Peyer's patch (tissue), 4 donors: ENCODE measurements around the gene IL17REL. TPM values are rescaled to one million over a fixed set of nuclear protein-coding genes. Genes with fewer than 3 reads are reported as not detected.

Experiments used
- DNase-seq, 3 donors: peaks; one replicate each; pipeline ENCODE4 v3.0.0-alpha.2; 2017 to 2019
- H3K27ac ChIP-seq, 4 donors: fragments of 200-600 bp; sonication (generic); one replicate each; pipeline ENCODE4 v1.5.1; 2016 to 2019
- H3K27me3 ChIP-seq, 2 donors: fragments of 200-600 bp; sonication (generic); one replicate each; pipeline ENCODE4 v1.5.1; 2019
- H3K36me3 ChIP-seq, 3 donors: fragments of 200-600 bp; sonication (generic); one replicate each; pipeline ENCODE4 v1.5.1; 2016 to 2019
- H3K4me1 ChIP-seq, 4 donors: fragments of 200-600 bp; sonication (generic); one replicate each; pipeline ENCODE4 v1.5.1; 2016 to 2019
- H3K4me3 ChIP-seq, 4 donors: fragments of 200-600 bp; sonication (generic); 1 replicate in 3 of 4; 2 replicates in 1 of 4; pipeline ENCODE4 v1.5.1; 2016 to 2019; ENCODE audit warnings: mild to moderate bottlenecking in 1 of 4
- H3K9me3 ChIP-seq, 4 donors: fragments of 200-600 bp; sonication (generic); one replicate each; pipeline ENCODE4 v1.5.1; 2016 to 2019; ENCODE audit warnings: mild to moderate bottlenecking in 1 of 4
- CTCF ChIP-seq, 6 experiments: fragments of 450-650 bp in 4 of 6; fragments of 200-600 bp in 2 of 6; sonication (generic) in 1 of 6; IDR thresholded peaks; one replicate each; pipeline ENCODE4 v1.5.1; 2017 to 2019; ENCODE audit warnings: antibody characterized with exemption in 6 of 6, mild to moderate bottlenecking in 3 of 6, moderate library complexity in 1 of 6
- POLR2A ChIP-seq, 2 donors: fragments of 450-650 bp; IDR thresholded peaks; one replicate each; pipeline ENCODE4 v1.5.1; 2017; ENCODE audit warnings: antibody characterized with exemption in 2 of 2, mild to moderate bottlenecking in 2 of 2, moderate library complexity in 2 of 2
- total RNA-seq, 4 donors: library from RNA; depleted of rRNA; stranded (reverse); fragments of >200 nt; gene quantifications; one replicate each; pipeline ENCODE4 v1.1.0, GENCODE V29; 2016

Gene IL17REL
- total RNA-seq, 4 donors from 2014 or later, result 1.1 to 2.3 (median 1.2) TPM; not detected in 1

GRCh38 chr22:49958931-49959781, 53.4 kb downstream of the IL17REL start:
- no peaks in the 10 kb centered on the region for H3K27me3 ChIP-seq
- DNase-seq, result no peak
- H3K4me1 ChIP-seq, result peaks cover 3 to 36% (median 20%) of the 10 kb centered on the region in 4 donors
- TF ChIP-seq POLR2A (IDR thresholded peaks at IDR 0.05) (peak in 1 of 2 donors; percentile 77), CTCF (IDR thresholded peaks at IDR 0.05) (no peak)
- H3K36me3 ChIP-seq, result peaks cover 0 to 31% (median 0%) of the 10 kb centered on the region in 3 donors
- H3K9me3 ChIP-seq, result peaks cover 0 to 3% (median 0%) of the 10 kb centered on the region in 4 donors
- H3K4me3 ChIP-seq, result peak overlapping the region; percentile 65 to 100 (median 98)
- H3K27ac ChIP-seq, result peak overlapping the region; percentile 86 to 99 (median 98)

- peak overlapping the region in 2 of 4 donors; percentile 86 to 99 for H3K27ac ChIP-seq
- H3K36me3 ChIP-seq, result peaks cover 0 to 23% (median 0%) of the 10 kb centered on the region in 3 donors
- H3K4me3 ChIP-seq, result no peak overlapping the region
- H3K9me3 ChIP-seq, result peaks cover 0 to 3% (median 0%) of the 10 kb centered on the region in 4 donors
- no peak for DNase-seq
- TF ChIP-seq POLR2A (IDR thresholded peaks at IDR 0.05) (no peak), CTCF (IDR thresholded peaks at IDR 0.05) (no peak)
- no peaks in the 10 kb centered on the region for H3K27me3 ChIP-seq
- peaks cover 3 to 29% (median 16%) of the 10 kb centered on the region in 4 donors for H3K4me1 ChIP-seq
These were observed 54.1 kb downstream of the IL17REL start for GRCh38 chr22:49958366-49958921.

GRCh38 chr22:49957826-49958365, 54.7 kb downstream of the IL17REL start:
- TF ChIP-seq POLR2A (IDR thresholded peaks at IDR 0.05), result no peak
- TF ChIP-seq CTCF (IDR thresholded peaks at IDR 0.05), result no peak
- H3K4me3 ChIP-seq, result no peak overlapping the region
- H3K4me1 ChIP-seq, result peaks cover 3 to 25% (median 10%) of the 10 kb centered on the region in 4 donors
- no peak for DNase-seq
- peaks cover 0 to 18% (median 0%) of the 10 kb centered on the region in 3 donors for H3K36me3 ChIP-seq
- no peaks in the 10 kb centered on the region for H3K27me3 ChIP-seq
- peak overlapping the region in 1 of 4 donors; percentile 86 for H3K27ac ChIP-seq
- peaks cover 0 to 3% (median 0%) of the 10 kb centered on the region in 4 donors for H3K9me3 ChIP-seq

- H3K27me3 ChIP-seq, result no peaks in the 10 kb centered on the region
- H3K9me3 ChIP-seq, result peaks cover 0 to 3% (median 0%) of the 10 kb centered on the region in 4 donors
- peaks cover 0 to 11% (median 0%) of the 10 kb centered on the region in 3 donors for H3K36me3 ChIP-seq
- no peak for DNase-seq
- H3K4me1 ChIP-seq, result peaks cover 5 to 25% (median 7%) of the 10 kb centered on the region in 4 donors
- TF ChIP-seq CTCF (IDR thresholded peaks at IDR 0.05) (no peak), POLR2A (IDR thresholded peaks at IDR 0.05) (no peak)
- peak overlapping the region in 1 of 4 donors; percentile 86 for H3K27ac ChIP-seq
- no peak overlapping the region for H3K4me3 ChIP-seq
These were observed 55.4 kb downstream of the IL17REL start for GRCh38 chr22:49956914-49957825.

GRCh38 chr22:49956418-49956770, 56.2 kb downstream of the IL17REL start:
- Histone ChIP-seq H3K27ac (no peak overlapping the region), H3K27me3 (no peaks in the 10 kb centered on the region), H3K4me1 (peaks cover 6 to 32% (median 10%) of the 10 kb centered on the region in 4 donors), H3K36me3 (peaks cover 0 to 3% (median 0%) of the 10 kb centered on the region in 3 donors), H3K4me3 (no peak overlapping the region), H3K9me3 (peaks cover 0 to 3% (median 0%) of the 10 kb centered on the region in 4 donors)
- TF ChIP-seq POLR2A (IDR thresholded peaks at IDR 0.05), result no peak
- no peak for TF ChIP-seq CTCF (IDR thresholded peaks at IDR 0.05)
- no peak for DNase-seq
